ENCODE data around the gene YIF1A.
"Not testable (repeated sequence)": the region's sequence is repeated elsewhere in the genome, so short reads cannot be mapped to it uniquely, and the experiment has no call there.

YIF1A gene

GRCh38 chr11:66325263-66325671, 36.3 kb upstream of the YIF1A start:
- DNase-seq, result no peak

GRCh38 chr11:66324664-66325063, 35.7 kb upstream of the YIF1A start:
- DNase-seq, result no peak

- DNase-seq, result no peak
Observed at GRCh38 chr11:66323684-66324083, 34.7 kb upstream of the YIF1A start.

GRCh38 chr11:66322732-66323427, 33.9 kb upstream of the YIF1A start:
- no peak for DNase-seq

GRCh38 chr11:66321606-66322005, 32.7 kb upstream of the YIF1A start:
- DNase-seq, result no peak

- not testable (repeated sequence) for DNase-seq
Observed at GRCh38 chr11:66320748-66321147, 31.8 kb upstream of the YIF1A start.

- not testable (repeated sequence) for DNase-seq
Observed at GRCh38 chr11:66320289-66320688, 31.3 kb upstream of the YIF1A start.

- no peak for DNase-seq
Observed at GRCh38 chr11:66318600-66318970, 29.6 kb upstream of the YIF1A start.

- DNase-seq, result peak; percentile 84
Observed at GRCh38 chr11:66317723-66318599, 29.0 kb upstream of the YIF1A start.

GRCh38 chr11:66317322-66317722, 28.4 kb upstream of the YIF1A start:
- DNase-seq, result peak; percentile 59

- DNase-seq, result no peak
Observed at GRCh38 chr11:66316849-66317251, 27.9 kb upstream of the YIF1A start, which contains the start of gene CD248. Gene CD248, minus strand, starts transcription at chr11:66317044. Its CDS starts 17 bp downstream, at chr11:66317027.

GRCh38 chr11:66315921-66316811, 27.2 kb upstream of the YIF1A start:
- no peak for DNase-seq

GRCh38 chr11:66315498-66315885, 26.5 kb upstream of the YIF1A start:
- no peak for DNase-seq

- no peak for DNase-seq
Observed at GRCh38 chr11:66314561-66315497, 25.9 kb upstream of the YIF1A start.

- DNase-seq, result no peak
Observed at GRCh38 chr11:66314186-66314501, 25.2 kb upstream of the YIF1A start.

GRCh38 chr11:66313321-66314185, 24.6 kb upstream of the YIF1A start:
- no peak for DNase-seq

GRCh38 chr11:66312549-66313320, 23.8 kb upstream of the YIF1A start:
- DNase-seq, result peak; percentile 100

- DNase-seq, result peak; percentile 99
Observed at GRCh38 chr11:66311965-66312548, 23.1 kb upstream of the YIF1A start.

- DNase-seq, result no peak
Observed at GRCh38 chr11:66311470-66311964, 22.6 kb upstream of the YIF1A start.
